ENCODE measurements around the gene PLCE1. TPM values are rescaled to one million over a fixed set of nuclear protein-coding genes. Genes with fewer than 3 reads are reported as not detected.

Gene PLCE1
- total and polyA plus RNA-seq, 10 of the 15 experiments (the other 5 are each of a cell fraction or from before 2014, with no cell fraction given), result under 0.01 to 1.2 (median 0.03) TPM

DNA sequence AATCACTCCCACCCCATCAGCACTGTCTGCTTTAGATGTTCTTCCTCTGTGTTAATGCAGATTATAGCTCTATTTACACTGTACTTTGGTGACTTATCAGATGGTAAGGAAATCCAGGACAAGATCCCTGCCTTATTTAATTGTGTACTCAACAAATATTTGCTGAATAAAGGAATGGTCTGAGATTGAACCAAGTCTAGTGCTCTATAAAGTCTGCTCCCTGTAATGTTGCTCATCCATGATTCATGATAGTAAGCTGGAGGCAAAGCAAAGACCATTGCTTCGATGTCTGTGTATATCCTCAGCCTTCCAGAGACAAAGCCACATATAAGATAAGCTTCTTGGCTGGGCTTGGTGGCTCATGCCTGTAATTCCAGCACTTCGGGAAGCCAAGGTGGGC lies 33.5 kb downstream of the PLCE1 start:
- Histone ChIP-seq H3K27ac (ENCODE audit: control insufficient read depth, insufficient read depth) (no peak overlapping the region), H3K36me3 (ENCODE audit: control insufficient read depth in 2 of 2, insufficient read depth in 2 of 2, low read length in 1 of 2) (no peaks in the 10 kb centered on the region), H3K4me3 (no peak overlapping the region), H3K27me3 (replicated peaks in 1 of 2; ENCODE audit: control insufficient read depth in 2 of 2, insufficient read depth in 2 of 2, low read length in 1 of 2) (no peaks in the 10 kb centered on the region), H3K4me2 (ENCODE audit: control insufficient read depth, insufficient read depth) (no peak overlapping the region), H2AFZ (ENCODE audit: control insufficient read depth, low read depth, low read length) (no peak overlapping the region), H3K79me2 (ENCODE audit: control insufficient read depth, insufficient read depth, low read length) (no peaks in the 10 kb centered on the region), H3K9ac (ENCODE audit: control insufficient read depth, insufficient read depth, low read length) (no peak overlapping the region), H4K20me1 (ENCODE audit: control insufficient read depth, insufficient read depth) (no peaks in the 10 kb centered on the region), H3K4me1 (ENCODE audit: control insufficient read depth, insufficient read depth, low read length) (no peaks in the 10 kb centered on the region), H3K9me3 (replicated peaks; ENCODE audit: control insufficient read depth, insufficient read depth, low read length) (no peaks in the 10 kb centered on the region; the same call in 2 of the 3 replicates)
- TF ChIP-seq, protein P1, sequence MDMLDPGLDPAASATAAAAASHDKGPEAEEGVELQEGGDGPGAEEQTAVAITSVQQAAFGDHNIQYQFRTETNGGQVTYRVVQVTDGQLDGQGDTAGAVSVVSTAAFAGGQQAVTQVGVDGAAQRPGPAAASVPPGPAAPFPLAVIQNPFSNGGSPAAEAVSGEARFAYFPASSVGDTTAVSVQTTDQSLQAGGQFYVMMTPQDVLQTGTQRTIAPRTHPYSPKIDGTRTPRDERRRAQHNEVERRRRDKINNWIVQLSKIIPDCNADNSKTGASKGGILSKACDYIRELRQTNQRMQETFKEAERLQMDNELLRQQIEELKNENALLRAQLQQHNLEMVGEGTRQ (IDR thresholded peaks at IDR 0.05; ENCODE audit: borderline replicate concordance, low read depth, low read length), result no peak
- TF ChIP-seq HDAC6 (IDR thresholded peaks at IDR 0.05; ENCODE audit: unreplicated experiment) (no peak), MEF2B (IDR thresholded peaks at IDR 0.05; ENCODE audit: partially characterized antibody, poor library complexity, severe bottlenecking) (no peak), RUNX3 (IDR thresholded peaks at IDR 0.05; ENCODE audit: low read length) (no peak), NFYA (IDR thresholded peaks at IDR 0.05; ENCODE audit: borderline replicate concordance, low read depth, low read length) (no peak), SMAD5 (IDR thresholded peaks at IDR 0.05; ENCODE audit: low read depth) (no peak), JUND (IDR thresholded peaks at IDR 0.05; ENCODE audit: low read depth, low read length) (no peak), WRNIP1 (IDR thresholded peaks at IDR 0.05; ENCODE audit: borderline replicate concordance, low read depth, low read length) (no peak), IRF4 (IDR thresholded peaks at IDR 0.05; ENCODE audit: low read depth, low read length) (no peak), TCF3 (IDR thresholded peaks at IDR 0.05; ENCODE audit: borderline replicate concordance, insufficient read depth, low read depth, low read length) (no peak), BACH1 (IDR thresholded peaks at IDR 0.05; ENCODE audit: borderline replicate concordance) (no peak), RCOR1 (conservative IDR thresholded peaks at IDR 0.05; ENCODE audit: low read depth, low read length) (no peak)
- TF ChIP-seq, protein P2, sequence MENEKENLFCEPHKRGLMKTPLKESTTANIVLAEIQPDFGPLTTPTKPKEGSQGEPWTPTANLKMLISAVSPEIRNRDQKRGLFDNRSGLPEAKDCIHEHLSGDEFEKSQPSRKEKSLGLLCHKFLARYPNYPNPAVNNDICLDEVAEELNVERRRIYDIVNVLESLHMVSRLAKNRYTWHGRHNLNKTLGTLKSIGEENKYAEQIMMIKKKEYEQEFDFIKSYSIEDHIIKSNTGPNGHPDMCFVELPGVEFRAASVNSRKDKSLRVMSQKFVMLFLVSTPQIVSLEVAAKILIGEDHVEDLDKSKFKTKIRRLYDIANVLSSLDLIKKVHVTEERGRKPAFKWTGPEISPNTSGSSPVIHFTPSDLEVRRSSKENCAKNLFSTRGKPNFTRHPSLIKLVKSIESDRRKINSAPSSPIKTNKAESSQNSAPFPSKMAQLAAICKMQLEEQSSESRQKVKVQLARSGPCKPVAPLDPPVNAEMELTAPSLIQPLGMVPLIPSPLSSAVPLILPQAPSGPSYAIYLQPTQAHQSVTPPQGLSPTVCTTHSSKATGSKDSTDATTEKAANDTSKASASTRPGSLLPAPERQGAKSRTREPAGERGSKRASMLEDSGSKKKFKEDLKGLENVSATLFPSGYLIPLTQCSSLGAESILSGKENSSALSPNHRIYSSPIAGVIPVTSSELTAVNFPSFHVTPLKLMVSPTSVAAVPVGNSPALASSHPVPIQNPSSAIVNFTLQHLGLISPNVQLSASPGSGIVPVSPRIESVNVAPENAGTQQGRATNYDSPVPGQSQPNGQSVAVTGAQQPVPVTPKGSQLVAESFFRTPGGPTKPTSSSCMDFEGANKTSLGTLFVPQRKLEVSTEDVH (IDR thresholded peaks at IDR 0.05; ENCODE audit: low read depth, partially characterized antibody), result no peak
- TF ChIP-seq, protein P3, sequence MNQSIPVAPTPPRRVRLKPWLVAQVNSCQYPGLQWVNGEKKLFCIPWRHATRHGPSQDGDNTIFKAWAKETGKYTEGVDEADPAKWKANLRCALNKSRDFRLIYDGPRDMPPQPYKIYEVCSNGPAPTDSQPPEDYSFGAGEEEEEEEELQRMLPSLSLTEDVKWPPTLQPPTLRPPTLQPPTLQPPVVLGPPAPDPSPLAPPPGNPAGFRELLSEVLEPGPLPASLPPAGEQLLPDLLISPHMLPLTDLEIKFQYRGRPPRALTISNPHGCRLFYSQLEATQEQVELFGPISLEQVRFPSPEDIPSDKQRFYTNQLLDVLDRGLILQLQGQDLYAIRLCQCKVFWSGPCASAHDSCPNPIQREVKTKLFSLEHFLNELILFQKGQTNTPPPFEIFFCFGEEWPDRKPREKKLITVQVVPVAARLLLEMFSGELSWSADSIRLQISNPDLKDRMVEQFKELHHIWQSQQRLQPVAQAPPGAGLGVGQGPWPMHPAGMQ (IDR thresholded peaks at IDR 0.05; ENCODE audit: borderline replicate concordance), result no peak
- TF ChIP-seq, protein P4, sequence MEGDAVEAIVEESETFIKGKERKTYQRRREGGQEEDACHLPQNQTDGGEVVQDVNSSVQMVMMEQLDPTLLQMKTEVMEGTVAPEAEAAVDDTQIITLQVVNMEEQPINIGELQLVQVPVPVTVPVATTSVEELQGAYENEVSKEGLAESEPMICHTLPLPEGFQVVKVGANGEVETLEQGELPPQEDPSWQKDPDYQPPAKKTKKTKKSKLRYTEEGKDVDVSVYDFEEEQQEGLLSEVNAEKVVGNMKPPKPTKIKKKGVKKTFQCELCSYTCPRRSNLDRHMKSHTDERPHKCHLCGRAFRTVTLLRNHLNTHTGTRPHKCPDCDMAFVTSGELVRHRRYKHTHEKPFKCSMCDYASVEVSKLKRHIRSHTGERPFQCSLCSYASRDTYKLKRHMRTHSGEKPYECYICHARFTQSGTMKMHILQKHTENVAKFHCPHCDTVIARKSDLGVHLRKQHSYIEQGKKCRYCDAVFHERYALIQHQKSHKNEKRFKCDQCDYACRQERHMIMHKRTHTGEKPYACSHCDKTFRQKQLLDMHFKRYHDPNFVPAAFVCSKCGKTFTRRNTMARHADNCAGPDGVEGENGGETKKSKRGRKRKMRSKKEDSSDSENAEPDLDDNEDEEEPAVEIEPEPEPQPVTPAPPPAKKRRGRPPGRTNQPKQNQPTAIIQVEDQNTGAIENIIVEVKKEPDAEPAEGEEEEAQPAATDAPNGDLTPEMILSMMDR (IDR thresholded peaks at IDR 0.05 in 2 of 3, conservative IDR thresholded peaks at IDR 0.05 in 1 of 3; ENCODE audit: control insufficient read depth in 2 of 3, extremely low read depth in 1 of 3, insufficient read depth in 1 of 3, low read depth in 3 of 3, low read length in 3 of 3), result no peak
- DNase-seq (ENCODE audit: low read depth, low spot score) (no peak), FAIRE-seq (no peak), ATAC-seq (no peak)
- RAD21 ChIA-PET (ENCODE audit: unreplicated experiment), result no interaction called here
- intact Hi-C loops (cut with micrococcal nuclease; ENCODE audit: unreplicated experiment), result no loop called here
- no TSS peak for BruUV-seq (replicated peaks)
- 21% methylated on average over 2 of the region's 2 CpGs for WGBS (ENCODE audit: insufficient coverage, insufficient replicate concordance, low lambda C conversion rate, missing lambda C conversion rate)
- POLR2A ChIA-PET, result no interaction called here
- SMC1A ChIA-PET (ENCODE audit: uncharacterized antibody, unreplicated experiment), result no interaction called here
- CTCF ChIA-PET, result no interaction called here
- in situ Hi-C loops (cut with MboI), result no loop called here

Data from GM12878 (cell line).